OCI-LY1 (cell line): Measurements from ENCODE around the gene PAPPA.

Experiments used
- H2AFZ ChIP-seq: fragments of 200-600 bp; sonication (generic), shearing (Covaris generic); 2 replicates; pipeline ENCODE4 v1.6.0; 2014; ENCODE audit warnings: antibody characterized with exemption, mild to moderate bottlenecking, low read length
- H3F3A ChIP-seq: fragments of 200-600 bp; sonication (generic), shearing (Covaris generic); 2 replicates; pipeline ENCODE4 v1.6.0; 2014; ENCODE audit warnings: mild to moderate bottlenecking, antibody characterized with exemption, low read length, moderate library complexity; ENCODE audit not compliant: insufficient read depth
- H3K27ac ChIP-seq: fragments of 200-600 bp; sonication (generic); 2 replicates; pipeline ENCODE4 v1.5.1; 2014; ENCODE audit warnings: low read length, mixed run types, mild to moderate bottlenecking, low read depth; ENCODE audit not compliant: poor library complexity, severe bottlenecking
- H3K27me3 ChIP-seq: fragments of 200-600 bp; sonication (generic); 2 replicates; pipeline ENCODE4 v1.6.0; 2014; ENCODE audit warnings: antibody characterized with exemption, mild to moderate bottlenecking, low read length, moderate library complexity; ENCODE audit not compliant: insufficient read depth
- H3K36me3 ChIP-seq: fragments of 200-600 bp; sonication (generic); 2 replicates; pipeline ENCODE4 v1.6.1; 2014; ENCODE audit warnings: mild to moderate bottlenecking, antibody characterized with exemption, low read length, moderate library complexity, mixed read lengths; ENCODE audit not compliant: insufficient read depth
- H3K4me1 ChIP-seq: fragments of 200-600 bp; sonication (generic); 2 replicates; pipeline ENCODE4 v1.5.1; 2014; ENCODE audit warnings: mild to moderate bottlenecking, low read length, moderate library complexity; ENCODE audit not compliant: insufficient read depth, severe bottlenecking
- H3K4me2 ChIP-seq: fragments of 200-600 bp; sonication (generic), shearing (Covaris generic); 2 replicates; pipeline ENCODE4 v1.6.1; 2014; ENCODE audit warnings: low read length
- H3K4me3 ChIP-seq: fragments of 200-600 bp; sonication (generic); 2 replicates; pipeline ENCODE4 v1.5.1; 2014; ENCODE audit warnings: low read length, low read depth, mild to moderate bottlenecking, mixed read lengths; ENCODE audit not compliant: poor library complexity, severe bottlenecking
- H3K79me2 ChIP-seq: fragments of 200-600 bp; shearing (Covaris generic); 2 replicates; pipeline ENCODE4 v1.6.1; 2016; ENCODE audit warnings: mixed run types, low read length, mixed read lengths; ENCODE audit not compliant: insufficient read depth
- H3K9ac ChIP-seq: fragments of 200-600 bp; sonication (generic), shearing (Covaris generic); 2 replicates; pipeline ENCODE4 v1.6.1; 2014; ENCODE audit warnings: mild to moderate bottlenecking, low read length, mixed read lengths
- H3K9me2 ChIP-seq: fragments of 200-600 bp; sonication (generic), shearing (Covaris generic); 2 replicates; pipeline ENCODE4 v1.6.1; 2014; ENCODE audit warnings: low read depth, mild to moderate bottlenecking, low read length, mixed read lengths
- H3K9me3 ChIP-seq: fragments of 200-600 bp; shearing (Covaris generic); 2 replicates; pipeline ENCODE4 v1.6.1; 2014; ENCODE audit warnings: low read length, mixed read lengths
- H4K20me1 ChIP-seq: fragments of 200-600 bp; sonication (generic), shearing (Covaris generic); 2 replicates; pipeline ENCODE4 v1.6.0; 2016; ENCODE audit warnings: mild to moderate bottlenecking, low read length; ENCODE audit not compliant: insufficient read depth
- EZH2 ChIP-seq: fragments of 200-600 bp; sonication (generic), shearing (Covaris generic); IDR thresholded peaks from 2 replicates; pipeline ENCODE4 v1.8.0; 2017; ENCODE audit warnings: borderline replicate concordance, mixed run types, mild to moderate bottlenecking, antibody characterized with exemption, low read length, moderate library complexity, mixed read lengths
- TF ChIP-seq, protein P1 (sequence below): fragments of 200-600 bp; sonication (generic), shearing (Covaris generic); IDR thresholded peaks from 2 replicates; pipeline ENCODE4 v1.5.1; 2017; ENCODE audit warnings: mild to moderate bottlenecking, antibody characterized with exemption, low read length, moderate library complexity, mixed read lengths

Gene PAPPA

GRCh38 chr9:116434314-116434713 lies 280.7 kb downstream of the PAPPA start:
- Histone ChIP-seq H3K4me3 (no peak overlapping the region), H4K20me1 (no peaks in the 10 kb centered on the region), H3K79me2 (no peaks in the 10 kb centered on the region)

DNA sequence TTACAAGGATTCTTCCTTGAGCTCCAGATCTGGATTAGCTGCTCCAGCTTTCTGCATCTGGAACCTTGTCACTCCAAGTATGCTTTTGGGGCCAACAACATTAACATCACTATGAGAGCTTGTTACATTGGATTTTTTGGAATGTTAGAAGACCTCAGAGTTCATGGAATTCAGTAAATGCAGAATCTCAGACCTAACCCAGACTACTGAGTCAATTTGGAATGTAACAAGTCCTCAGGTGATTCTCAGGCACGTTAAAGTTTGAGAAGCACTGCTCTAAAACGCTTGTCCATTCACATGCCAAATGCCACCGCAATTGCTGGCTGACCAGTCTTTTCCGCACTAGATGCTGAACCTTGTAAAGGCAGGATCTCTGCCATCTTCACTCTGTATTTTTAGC lies 282.1 kb downstream of the PAPPA start:
- H3K27me3 ChIP-seq, result no peaks in the 10 kb centered on the region
- no peaks in the 10 kb centered on the region for H3K9me2 ChIP-seq
- no peaks in the 10 kb centered on the region for H3K79me2 ChIP-seq
- H3K9me3 ChIP-seq, result no peaks in the 10 kb centered on the region
- H3F3A ChIP-seq, result no peaks in the 10 kb centered on the region
- TF ChIP-seq, protein P1, sequence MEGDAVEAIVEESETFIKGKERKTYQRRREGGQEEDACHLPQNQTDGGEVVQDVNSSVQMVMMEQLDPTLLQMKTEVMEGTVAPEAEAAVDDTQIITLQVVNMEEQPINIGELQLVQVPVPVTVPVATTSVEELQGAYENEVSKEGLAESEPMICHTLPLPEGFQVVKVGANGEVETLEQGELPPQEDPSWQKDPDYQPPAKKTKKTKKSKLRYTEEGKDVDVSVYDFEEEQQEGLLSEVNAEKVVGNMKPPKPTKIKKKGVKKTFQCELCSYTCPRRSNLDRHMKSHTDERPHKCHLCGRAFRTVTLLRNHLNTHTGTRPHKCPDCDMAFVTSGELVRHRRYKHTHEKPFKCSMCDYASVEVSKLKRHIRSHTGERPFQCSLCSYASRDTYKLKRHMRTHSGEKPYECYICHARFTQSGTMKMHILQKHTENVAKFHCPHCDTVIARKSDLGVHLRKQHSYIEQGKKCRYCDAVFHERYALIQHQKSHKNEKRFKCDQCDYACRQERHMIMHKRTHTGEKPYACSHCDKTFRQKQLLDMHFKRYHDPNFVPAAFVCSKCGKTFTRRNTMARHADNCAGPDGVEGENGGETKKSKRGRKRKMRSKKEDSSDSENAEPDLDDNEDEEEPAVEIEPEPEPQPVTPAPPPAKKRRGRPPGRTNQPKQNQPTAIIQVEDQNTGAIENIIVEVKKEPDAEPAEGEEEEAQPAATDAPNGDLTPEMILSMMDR, result no peak
- TF ChIP-seq EZH2, result no peak
- no peak overlapping the region for H3K4me2 ChIP-seq
- no peak overlapping the region for H3K27ac ChIP-seq
- no peaks in the 10 kb centered on the region; the same call in 1 of the 2 replicates for H3K36me3 ChIP-seq
- H3K4me3 ChIP-seq, result no peak overlapping the region
- H2AFZ ChIP-seq, result no peak overlapping the region
- H4K20me1 ChIP-seq, result no peaks in the 10 kb centered on the region
- H3K4me1 ChIP-seq, result no peaks in the 10 kb centered on the region
- no peak overlapping the region for H3K9ac ChIP-seq

More at GRCh38 chr9:116434314-116434713, 280.7 kb downstream of the PAPPA start:
- H2AFZ ChIP-seq, result no peak overlapping the region
- H3K4me2 ChIP-seq, result no peak overlapping the region
- no peaks in the 10 kb centered on the region for H3F3A ChIP-seq
- no peak overlapping the region for H3K9ac ChIP-seq
- H3K9me2 ChIP-seq, result no peaks in the 10 kb centered on the region
- H3K27ac ChIP-seq, result no peak overlapping the region
- H3K9me3 ChIP-seq, result no peaks in the 10 kb centered on the region
- H3K36me3 ChIP-seq, result no peaks in the 10 kb centered on the region
- H3K4me1 ChIP-seq, result no peaks in the 10 kb centered on the region
- TF ChIP-seq, protein P1, result no peak
- TF ChIP-seq EZH2, result no peak
- no peaks in the 10 kb centered on the region for H3K27me3 ChIP-seq

- Histone ChIP-seq H3K9ac (no peak overlapping the region), H3K79me2 (no peaks in the 10 kb centered on the region), H3K36me3 (no peaks in the 10 kb centered on the region; the same call in 1 of the 2 replicates), H3K27ac (no peak overlapping the region), H3K4me1 (no peaks in the 10 kb centered on the region), H2AFZ (no peak overlapping the region), H3K27me3 (no peaks in the 10 kb centered on the region), H3F3A (no peaks in the 10 kb centered on the region), H3K4me2 (no peak overlapping the region), H4K20me1 (no peaks in the 10 kb centered on the region), H3K4me3 (no peak overlapping the region), H3K9me3 (no peaks in the 10 kb centered on the region), H3K9me2 (no peaks in the 10 kb centered on the region)
- TF ChIP-seq, protein P1, result no peak
- no peak for TF ChIP-seq EZH2
Measured at GRCh38 chr9:116436121-116436520, 282.5 kb downstream of the PAPPA start.
